A673 (cell line): Measurements from ENCODE around the gene PLSCR1. TPM values are rescaled to one million over a fixed set of nuclear protein-coding genes. Genes with fewer than 3 reads are reported as not detected.

Source experiments
- BruUV-seq: library from RNA; stranded (reverse); fragments of 400-500 nt; replicated peaks from 2 replicates; lab custom pipeline; 2021; lab: Mats Ljungman, UMichigan
- CTCF ChIA-PET: fragments of 300-600 bp; sonication (Branson Sonifier 250); formaldehyde crosslinking; loops from one replicate; lab custom pipeline; 2022; ENCODE audit warnings: antibody characterized with exemption; lab: Charles Lee
- POLR2A ChIA-PET: fragments of 300-600 bp; sonication (Branson Sonifier 250); formaldehyde crosslinking; loops from one replicate; lab custom pipeline; 2022; ENCODE audit warnings: antibody characterized with exemption; ENCODE audit not compliant: low non-redundant PET; lab: Charles Lee
- DNase-seq: peaks from one replicate; pipeline ENCODE4 v3.0.0-alpha.2; 2015; ENCODE audit warnings: low spot score
- H3K27ac ChIP-seq: fragments of 200-600 bp; sonication (generic); 2 replicates; pipeline ENCODE4 v1.5.1; 2016; ENCODE audit warnings: mixed run types, low read depth, mild to moderate bottlenecking, mixed read lengths, antibody characterized with exemption, low read length; ENCODE audit not compliant: poor library complexity, severe bottlenecking
- H3K27me3 ChIP-seq: fragments of 200-600 bp; sonication (generic); replicated peaks from 2 replicates; pipeline ENCODE4 v1.6.1; 2017; ENCODE audit warnings: mixed run types, low read depth, mild to moderate bottlenecking, mixed read lengths, antibody characterized with exemption, low read length; ENCODE audit not compliant: insufficient read depth, poor library complexity
- H3K36me3 ChIP-seq: fragments of 200-600 bp; sonication (generic); 2 replicates; pipeline ENCODE4 v1.6.1; 2016; ENCODE audit warnings: mixed run types, mild to moderate bottlenecking, mixed read lengths, antibody characterized with exemption, low read length; ENCODE audit not compliant: insufficient read depth, poor library complexity, severe bottlenecking
- H3K4me1 ChIP-seq: fragments of 200-600 bp; sonication (generic); 2 replicates; pipeline ENCODE4 v1.6.1; 2017; ENCODE audit warnings: mixed run types, mild to moderate bottlenecking, mixed read lengths, antibody characterized with exemption, low read length; ENCODE audit not compliant: insufficient read depth, poor library complexity, severe bottlenecking
- H3K4me3 ChIP-seq: fragments of 200-600 bp; sonication (generic); 2 replicates; pipeline ENCODE4 v1.5.1; 2016; ENCODE audit warnings: low read depth, mixed run types, mild to moderate bottlenecking, mixed read lengths, low read length; ENCODE audit not compliant: poor library complexity, severe bottlenecking
- H3K9me3 ChIP-seq: fragments of 200-600 bp; sonication (generic); 2 replicates; pipeline ENCODE4 v1.6.1; 2016; ENCODE audit warnings: mixed run types, low read depth, mild to moderate bottlenecking, mixed read lengths, antibody characterized with exemption, low read length; ENCODE audit not compliant: poor library complexity, severe bottlenecking
- EZH2 ChIP-seq: fragments of 200-600 bp; sonication (generic); IDR thresholded peaks from 2 replicates; pipeline ENCODE4 v1.6.1; 2017; ENCODE audit warnings: borderline replicate concordance, low read depth, mild to moderate bottlenecking, mixed read lengths, antibody characterized with exemption, low read length; ENCODE audit not compliant: poor library complexity, severe bottlenecking
- intact Hi-C: fragments of 100-400 bp; cut with micrococcal nuclease; formaldehyde crosslinking; loops from one replicate; pipeline ENCODE4 v1.10.0; 2022; ENCODE audit not compliant: unreplicated experiment
- total RNA-seq: library from RNA; stranded (reverse); gene quantifications from 2 replicates; pipeline ENCODE4 v1.2.3, GENCODE V29; 2021
- TF ChIP-seq, protein P1 (sequence below): fragments of 300-800, 200-600 bp; sonication (generic); conservative IDR thresholded peaks from 2 replicates; pipeline ENCODE4 v1.5.1; 2017; ENCODE audit warnings: low read depth, mild to moderate bottlenecking, antibody characterized with exemption, low read length, moderate library complexity, mixed read lengths

PLSCR1 gene
- total RNA-seq, 1 experiment from 2014 or later, result 49.3 TPM

DNA sequence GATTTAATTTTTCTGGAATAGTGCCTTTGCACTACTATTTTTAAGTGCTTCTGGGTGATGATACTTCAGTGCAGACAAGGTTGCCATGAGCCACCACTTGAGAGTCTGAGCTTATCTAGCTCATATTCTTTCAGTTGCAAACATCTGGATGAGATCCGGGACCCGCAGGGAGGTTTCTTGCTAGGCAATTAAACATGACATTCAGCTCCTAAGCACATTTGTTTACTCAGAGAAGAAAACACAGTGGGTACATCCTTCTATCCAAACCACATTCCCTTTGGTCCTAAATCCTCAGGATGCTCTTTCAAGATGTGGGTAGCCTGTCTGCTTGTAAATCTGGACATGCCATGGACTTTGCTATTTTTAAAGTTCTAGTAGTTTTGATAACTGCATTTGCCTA is 12.0 kb downstream of the PLSCR1 start:
- BruUV-seq, result no TSS peak
- no peak overlapping the region for H3K4me3 ChIP-seq
- H3K27ac ChIP-seq, result no peak overlapping the region
- no peak for TF ChIP-seq EZH2
- TF ChIP-seq, protein P1, sequence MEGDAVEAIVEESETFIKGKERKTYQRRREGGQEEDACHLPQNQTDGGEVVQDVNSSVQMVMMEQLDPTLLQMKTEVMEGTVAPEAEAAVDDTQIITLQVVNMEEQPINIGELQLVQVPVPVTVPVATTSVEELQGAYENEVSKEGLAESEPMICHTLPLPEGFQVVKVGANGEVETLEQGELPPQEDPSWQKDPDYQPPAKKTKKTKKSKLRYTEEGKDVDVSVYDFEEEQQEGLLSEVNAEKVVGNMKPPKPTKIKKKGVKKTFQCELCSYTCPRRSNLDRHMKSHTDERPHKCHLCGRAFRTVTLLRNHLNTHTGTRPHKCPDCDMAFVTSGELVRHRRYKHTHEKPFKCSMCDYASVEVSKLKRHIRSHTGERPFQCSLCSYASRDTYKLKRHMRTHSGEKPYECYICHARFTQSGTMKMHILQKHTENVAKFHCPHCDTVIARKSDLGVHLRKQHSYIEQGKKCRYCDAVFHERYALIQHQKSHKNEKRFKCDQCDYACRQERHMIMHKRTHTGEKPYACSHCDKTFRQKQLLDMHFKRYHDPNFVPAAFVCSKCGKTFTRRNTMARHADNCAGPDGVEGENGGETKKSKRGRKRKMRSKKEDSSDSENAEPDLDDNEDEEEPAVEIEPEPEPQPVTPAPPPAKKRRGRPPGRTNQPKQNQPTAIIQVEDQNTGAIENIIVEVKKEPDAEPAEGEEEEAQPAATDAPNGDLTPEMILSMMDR, result no peak
- intact Hi-C loops, result no loop called here
- DNase-seq, result no peak
- peaks cover 4% of the 10 kb centered on the region for H3K4me1 ChIP-seq
- H3K9me3 ChIP-seq, result no peaks in the 10 kb centered on the region
- POLR2A ChIA-PET, result no interaction called here
- H3K36me3 ChIP-seq, result peaks cover 14% of the 10 kb centered on the region
- H3K27me3 ChIP-seq, result no peaks in the 10 kb centered on the region
- CTCF ChIA-PET, result no interaction called here

DNA sequence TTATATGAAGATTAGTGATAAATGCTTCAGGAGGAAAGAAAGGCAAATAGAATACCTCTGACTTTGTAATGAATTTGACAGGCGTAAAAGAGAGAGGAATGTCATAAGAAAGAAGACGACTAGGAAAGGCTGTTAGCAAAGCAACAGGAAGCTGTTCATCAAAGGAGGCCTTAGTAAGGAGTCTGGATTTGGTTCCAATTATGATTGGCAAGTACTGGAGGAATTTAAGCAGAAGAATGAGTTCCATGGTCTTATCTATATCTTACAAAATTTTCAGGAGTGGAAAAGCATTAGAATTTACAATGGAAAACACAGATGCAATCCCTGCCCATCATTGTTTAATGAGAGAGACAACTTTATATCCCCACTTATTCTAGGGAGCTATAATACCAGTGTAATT is 13.8 kb downstream of the PLSCR1 start:
- Histone ChIP-seq H3K9me3 (no peaks in the 10 kb centered on the region), H3K27me3 (no peaks in the 10 kb centered on the region), H3K4me3 (no peak overlapping the region), H3K4me1 (peaks cover 4% of the 10 kb centered on the region), H3K36me3 (peaks cover 14% of the 10 kb centered on the region), H3K27ac (no peak overlapping the region)
- ChIA-PET POLR2A (no interaction called here), CTCF (no interaction called here)
- no peak for DNase-seq
- TF ChIP-seq EZH2, result no peak
- TF ChIP-seq, protein P1, result no peak
- intact Hi-C loops, result no loop called here
- no TSS peak for BruUV-seq

DNA sequence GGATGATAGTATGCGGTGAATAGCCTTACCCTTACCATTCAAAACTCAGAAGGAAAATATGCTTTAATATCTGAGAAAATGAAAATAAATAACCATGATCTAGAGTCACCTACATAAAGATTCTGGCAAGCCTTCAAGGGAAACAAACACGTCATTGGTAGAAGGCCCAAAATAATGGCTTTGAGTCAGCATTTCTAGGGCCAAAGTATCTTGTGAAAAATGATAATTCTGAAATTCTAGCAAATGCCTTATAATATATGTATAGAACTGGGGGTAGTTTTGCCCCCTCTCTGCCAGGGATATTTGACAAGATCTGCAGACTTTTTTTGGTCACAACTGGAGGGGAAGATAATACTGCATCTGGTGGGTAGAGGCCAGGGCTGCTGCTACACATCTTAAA is 15.4 kb downstream of the PLSCR1 start:
- Histone ChIP-seq H3K27me3 (no peaks in the 10 kb centered on the region), H3K9me3 (no peaks in the 10 kb centered on the region), H3K27ac (no peak overlapping the region), H3K36me3 (peaks cover 14% of the 10 kb centered on the region), H3K4me3 (no peak overlapping the region), H3K4me1 (peaks cover 4% of the 10 kb centered on the region)
- no peak for TF ChIP-seq EZH2
- TF ChIP-seq, protein P1, result no peak
- no peak for DNase-seq
- intact Hi-C loops, result no loop called here
- ChIA-PET CTCF (no interaction called here), POLR2A (no interaction called here)
- BruUV-seq, result no TSS peak
